NAMALWA (cell line): ENCODE measurements around the gene PROK1.

Experiments used
- DNase-seq: peaks from one replicate; pipeline ENCODE4 v3.0.0-alpha.2; 2015; ENCODE audit warnings: low spot score

The PROK1 gene

DNA sequence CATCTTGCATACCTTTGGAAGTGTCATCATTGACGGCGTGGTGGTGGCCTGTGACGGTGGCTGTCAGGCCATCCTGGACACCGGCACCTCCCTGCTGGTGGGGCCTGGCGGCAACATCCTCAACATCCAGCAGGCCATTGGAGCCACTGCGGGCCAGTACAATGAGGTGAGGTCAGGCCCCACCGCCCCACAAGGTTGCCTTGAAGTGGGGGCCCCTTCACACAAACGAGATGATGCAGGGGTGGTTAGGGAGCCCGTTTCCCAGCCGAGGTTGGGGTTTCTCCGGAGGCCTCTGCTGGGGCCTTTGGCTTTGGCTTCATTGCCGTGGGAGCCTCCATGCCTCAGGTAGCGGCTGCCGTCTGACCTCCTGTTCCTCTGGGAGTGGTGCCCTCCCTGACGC lies 38.5 kb downstream of the PROK1 start:
- DNase-seq: no peak

DNA sequence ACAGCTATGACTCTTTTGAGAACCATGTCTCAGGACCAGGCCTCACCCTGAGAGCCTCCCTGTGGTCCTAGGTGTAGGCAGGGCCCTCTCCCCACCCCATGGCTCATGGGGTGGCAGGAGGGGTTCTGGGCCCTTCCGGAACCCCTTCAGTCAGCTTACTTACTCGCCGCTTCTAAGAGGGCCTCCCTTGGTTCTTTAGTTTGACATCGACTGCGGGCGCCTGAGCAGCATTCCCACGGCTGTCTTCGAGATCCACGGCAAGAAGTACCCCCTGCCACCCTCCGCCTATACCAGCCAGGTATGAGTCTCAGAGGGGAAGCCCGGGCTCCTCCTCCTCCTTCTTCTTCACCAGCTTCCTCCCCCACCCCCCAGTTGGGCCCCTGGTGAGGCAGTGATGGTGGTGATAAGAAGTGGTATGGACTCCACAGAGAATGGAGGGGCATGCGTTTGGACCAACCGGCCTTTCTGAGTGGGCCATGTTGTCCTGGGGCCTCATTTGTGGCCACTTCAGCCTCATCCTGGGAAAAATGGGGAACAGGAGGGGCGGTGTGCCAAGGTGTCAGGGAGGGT lies 39.1 kb downstream of the PROK1 start:
- DNase-seq: no peak

DNA sequence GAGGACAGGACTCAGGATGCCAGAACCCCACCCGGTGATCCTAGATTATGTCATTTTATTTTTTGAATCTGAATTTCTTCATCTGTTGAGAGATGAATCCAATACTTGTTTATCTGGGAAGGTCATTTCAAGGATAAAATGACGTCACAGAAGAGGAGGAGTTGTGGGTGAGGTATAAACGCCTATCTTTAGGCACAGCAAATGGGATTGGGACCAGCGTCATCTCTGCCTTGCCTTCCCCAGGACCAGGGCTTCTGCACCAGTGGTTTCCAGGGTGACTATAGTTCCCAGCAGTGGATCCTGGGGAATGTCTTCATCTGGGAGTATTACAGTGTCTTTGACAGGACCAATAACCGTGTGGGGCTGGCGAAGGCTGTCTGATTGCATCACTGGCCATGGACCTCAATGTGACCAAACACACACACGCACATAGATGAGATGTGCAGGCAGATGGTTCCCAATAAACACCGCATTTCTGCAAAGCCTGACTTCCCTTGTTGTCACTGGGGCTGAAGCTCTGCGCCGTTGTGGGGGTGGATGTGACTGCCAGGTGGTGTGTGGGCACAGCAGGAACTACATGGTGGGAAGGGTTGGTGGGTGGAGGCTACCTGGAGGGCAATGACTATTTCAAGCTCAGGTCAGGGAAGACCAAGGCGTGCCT lies 40.0 kb downstream of the PROK1 start:
- DNase-seq: no peak

DNA sequence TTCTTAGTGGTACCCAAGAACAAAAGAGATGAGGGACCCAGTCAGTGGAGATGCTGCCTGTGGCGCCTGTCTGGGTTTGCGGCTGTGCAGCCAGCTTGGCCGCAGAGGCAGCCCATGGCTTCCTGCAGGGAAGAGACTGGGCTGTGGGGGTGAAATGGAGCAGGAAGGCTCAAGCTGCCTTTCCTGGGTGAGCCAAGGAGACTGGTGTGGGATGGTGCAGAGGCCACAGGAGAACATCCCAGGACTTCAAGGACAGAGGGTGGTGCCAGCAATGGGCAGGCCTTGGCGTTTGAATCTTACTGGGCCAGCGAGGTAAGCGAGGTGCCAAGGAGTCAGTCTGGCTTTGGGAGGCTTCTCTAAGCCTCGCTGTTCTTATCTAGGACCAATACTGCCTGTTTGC lies 41.6 kb downstream of the PROK1 start:
- DNase-seq: no peak

DNA sequence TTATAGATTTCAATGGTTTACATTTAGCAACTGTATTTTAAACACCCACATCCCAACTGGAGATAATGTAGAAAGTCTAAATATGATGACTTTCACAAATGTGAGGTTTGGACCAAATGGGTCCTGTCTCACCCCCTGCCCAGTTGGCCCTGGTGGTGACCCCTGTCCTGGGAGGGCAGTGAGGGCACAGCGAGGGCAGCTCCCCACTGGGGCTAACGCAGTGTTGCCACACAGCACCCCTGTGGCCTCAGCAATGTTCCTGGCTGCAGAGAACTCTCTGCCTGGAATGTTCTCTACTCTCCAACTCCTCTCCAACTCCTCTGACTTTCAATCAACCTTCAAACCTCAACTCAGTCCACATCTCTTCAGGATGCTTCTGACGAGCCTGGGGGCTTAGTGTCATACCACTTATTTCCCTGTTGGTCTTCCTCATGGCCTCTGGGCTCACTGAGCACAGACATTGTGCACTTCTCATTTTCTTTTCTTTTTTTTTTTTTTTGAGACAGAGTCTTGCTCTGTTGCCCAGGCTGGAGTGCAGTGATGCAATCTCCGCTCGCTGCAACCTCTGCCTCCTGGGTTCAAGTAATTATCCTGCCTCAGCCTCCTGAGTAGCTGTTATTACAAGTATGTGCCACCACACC lies 42.2 kb downstream of the PROK1 start:
- DNase-seq: no peak

DNA sequence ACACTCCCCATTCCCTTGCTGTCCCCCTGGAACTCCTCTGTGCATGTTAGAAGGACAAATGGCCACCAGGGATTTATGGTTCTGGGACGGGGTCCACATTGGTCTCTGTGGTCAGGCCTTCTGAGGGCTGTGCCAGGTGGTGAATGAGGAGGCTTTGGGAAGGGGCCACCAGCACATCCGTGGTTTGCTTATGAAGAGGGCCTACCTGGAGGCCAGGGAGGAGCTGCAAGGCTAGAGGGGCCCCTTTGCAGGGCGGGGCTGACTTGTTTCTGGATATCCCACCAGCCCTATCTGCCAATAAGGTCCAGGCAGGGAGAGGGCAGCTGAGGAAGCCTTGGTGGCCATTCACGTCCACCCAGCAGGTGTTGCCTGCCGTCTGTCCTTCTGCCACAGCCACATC lies 43.1 kb downstream of the PROK1 start:
- DNase-seq: no peak

DNA sequence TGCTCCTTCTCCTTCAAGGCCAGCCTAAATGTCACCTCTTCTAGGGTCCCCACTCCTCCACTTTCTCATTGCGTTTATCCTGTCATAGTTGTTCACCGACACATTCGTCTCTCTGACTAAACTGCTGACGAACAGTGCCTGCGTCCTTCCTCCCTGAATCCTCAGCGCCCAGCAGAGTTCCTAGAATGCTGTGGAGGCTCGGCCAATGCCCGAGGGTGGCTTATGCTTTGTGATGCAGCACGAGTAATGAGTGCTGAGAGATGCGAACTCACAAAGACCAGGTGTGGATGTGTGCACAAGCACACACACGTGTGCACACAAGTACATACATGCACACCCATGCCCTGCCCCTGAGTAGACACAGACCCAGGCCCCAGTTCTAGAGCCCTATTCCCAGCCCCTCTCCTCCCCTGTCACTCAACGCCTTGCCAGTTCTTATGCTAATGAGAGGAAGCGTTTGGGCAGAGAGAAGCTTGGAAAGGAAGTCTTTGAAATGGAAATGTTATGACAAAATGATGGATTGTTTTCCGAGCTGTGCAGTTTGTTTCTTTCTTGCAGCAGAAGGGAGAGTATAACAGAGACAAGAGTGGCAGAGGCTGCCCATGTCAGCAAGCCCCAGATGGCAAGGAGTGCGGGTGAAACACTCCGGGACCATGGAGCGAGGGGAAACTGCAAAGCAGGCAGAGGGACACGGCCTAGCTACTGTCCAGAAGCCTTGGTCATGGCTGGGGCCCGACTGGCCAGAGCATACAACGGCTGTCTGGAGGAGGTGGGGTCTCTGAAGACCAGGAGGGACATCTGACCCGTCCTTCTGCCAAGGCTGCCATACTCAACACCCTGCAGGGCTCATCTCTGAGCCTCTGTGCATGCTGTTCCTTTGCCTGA lies 43.8 kb downstream of the PROK1 start:
- no peak for DNase-seq

GRCh38 chr1:110495926-110496600 lies 45.1 kb downstream of the PROK1 start:
- peak; percentile 86 for DNase-seq

DNA sequence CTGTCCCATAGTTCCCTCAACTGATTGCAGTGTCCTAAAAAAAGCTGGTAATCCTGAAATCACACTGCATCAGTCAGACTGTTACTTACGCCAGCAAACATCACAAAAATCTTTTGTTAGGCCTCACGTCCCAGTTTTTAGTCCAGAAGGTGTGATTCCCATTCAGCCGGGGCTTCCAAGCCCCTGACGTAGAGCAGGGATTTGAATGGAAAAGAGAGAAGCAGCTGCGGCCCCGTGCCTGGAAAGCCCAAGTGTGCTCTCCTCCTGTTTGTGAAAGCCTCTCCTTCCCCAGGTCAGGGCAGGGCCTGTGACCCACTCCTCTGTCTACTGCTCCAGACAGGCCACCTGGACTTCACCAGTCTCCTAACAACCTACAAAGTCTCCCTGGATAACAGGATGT lies 47.3 kb downstream of the PROK1 start:
- DNase-seq: no peak

DNA sequence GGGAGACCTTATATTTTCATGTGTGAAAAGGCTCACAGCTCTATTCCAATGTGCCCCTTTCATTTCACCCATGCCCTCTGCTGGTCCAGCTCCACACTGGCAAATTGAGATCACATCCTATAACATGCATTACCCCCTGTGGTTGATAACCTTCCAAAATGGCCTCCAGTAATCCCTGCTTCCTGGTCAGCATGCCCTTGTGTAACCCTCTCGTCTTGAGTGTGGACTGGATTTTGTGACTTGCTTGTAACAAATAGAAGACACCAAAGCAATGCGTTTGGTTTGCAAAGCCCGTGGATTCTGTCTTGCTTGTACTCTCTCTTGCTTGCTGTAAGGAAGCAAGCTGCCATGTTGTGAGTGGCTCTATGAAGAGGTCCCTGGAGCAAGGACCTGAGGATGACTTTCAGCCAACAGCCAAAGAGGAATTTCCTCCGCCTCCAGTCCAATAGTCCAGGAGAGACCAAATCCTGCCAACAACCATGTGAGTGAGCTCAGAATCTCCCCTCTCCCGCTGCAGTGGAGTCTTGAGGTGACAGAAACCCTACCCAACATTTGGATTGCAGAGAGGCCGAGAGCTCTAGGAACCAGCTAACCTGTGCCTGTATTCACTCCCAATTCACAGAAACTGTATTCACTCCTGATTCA lies 50.7 kb downstream of the PROK1 start:
- DNase-seq: no peak

GRCh38 chr1:110502402-110503151 lies 51.6 kb downstream of the PROK1 start:
- peak; percentile 40 for DNase-seq

DNA sequence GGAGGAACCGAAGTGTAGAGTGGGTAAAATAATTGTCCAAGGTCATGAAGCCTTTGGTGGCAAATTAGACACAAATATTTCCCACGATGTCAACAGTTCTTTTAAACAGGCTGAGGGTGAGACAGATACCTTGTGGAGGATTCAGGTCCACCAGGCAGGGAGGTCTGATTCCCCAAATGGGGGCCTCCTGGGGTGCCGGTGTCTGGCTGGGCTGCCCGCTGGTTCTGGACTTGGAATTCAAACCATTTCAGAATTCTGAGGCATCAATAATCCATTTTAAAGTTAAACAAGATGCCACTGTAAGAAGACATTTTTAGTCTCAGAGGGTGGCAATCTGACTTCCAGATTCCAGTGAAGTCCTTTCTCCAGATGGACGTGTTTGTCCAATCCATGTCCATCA lies 52.5 kb downstream of the PROK1 start:
- DNase-seq: no peak

GRCh38 chr1:110504226-110504625 lies 53.3 kb downstream of the PROK1 start:
- no peak for DNase-seq

DNA sequence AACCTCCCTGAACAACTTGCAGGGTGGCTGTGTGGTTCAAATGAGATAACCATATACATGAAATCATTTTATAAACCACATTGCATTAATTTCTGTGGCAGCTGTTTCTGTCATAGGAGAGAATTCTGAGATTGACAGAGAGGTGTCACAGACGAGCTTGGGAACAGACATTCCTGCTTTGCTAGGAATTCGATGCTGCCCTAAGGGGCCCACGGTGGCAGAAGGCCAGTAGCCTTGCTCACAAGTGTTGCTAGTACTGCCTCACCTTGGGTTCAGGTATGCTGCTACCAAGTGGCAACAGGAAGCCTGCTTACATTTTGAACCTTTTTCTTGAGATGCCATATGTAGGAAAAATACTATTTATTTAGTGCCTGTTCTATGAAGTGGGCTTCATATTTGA lies 54.6 kb downstream of the PROK1 start:
- DNase-seq: no peak

DNA sequence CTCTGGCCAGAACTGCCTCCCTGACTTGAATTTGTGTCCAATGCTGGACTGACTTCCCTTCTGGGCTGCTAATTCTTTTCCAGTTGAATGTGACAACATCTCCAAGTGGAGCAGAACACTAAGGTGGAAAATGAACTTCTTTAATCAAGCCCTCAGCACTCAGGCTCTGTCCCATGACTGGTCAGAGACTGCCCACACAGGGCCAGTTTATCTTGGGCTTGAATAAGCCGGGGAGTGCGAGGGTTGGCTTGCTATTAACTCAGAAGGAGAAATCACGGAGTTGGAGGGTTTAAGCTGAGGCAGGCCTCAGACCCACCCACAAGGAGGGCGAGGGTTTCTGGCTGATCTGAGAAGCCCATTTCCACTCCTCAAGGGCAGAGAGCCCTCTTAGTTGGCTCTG lies 55.6 kb downstream of the PROK1 start:
- DNase-seq: no peak
